Uterus (tissue), 2 donors: ENCODE data around the gene FANCD2.

Source experiments
- POLR2A ChIP-seq, 2 donors: fragments of 450-650 bp; IDR thresholded peaks; one replicate each; pipeline ENCODE4 v1.6.1; 2016; ENCODE audit warnings: antibody characterized with exemption in 2 of 2, mild to moderate bottlenecking in 1 of 2, moderate library complexity in 1 of 2
- TF ChIP-seq, protein P1 (sequence below), 4 experiments: fragments of 200-600 bp in 2 of 4; fragments of 450-650 bp in 2 of 4; sonication (generic) in 2 of 4; IDR thresholded peaks; one replicate each; pipeline ENCODE4 v1.5.1; 2016 to 2019; ENCODE audit warnings: antibody characterized with exemption in 4 of 4, mild to moderate bottlenecking in 2 of 4, moderate library complexity in 1 of 4

DNA sequence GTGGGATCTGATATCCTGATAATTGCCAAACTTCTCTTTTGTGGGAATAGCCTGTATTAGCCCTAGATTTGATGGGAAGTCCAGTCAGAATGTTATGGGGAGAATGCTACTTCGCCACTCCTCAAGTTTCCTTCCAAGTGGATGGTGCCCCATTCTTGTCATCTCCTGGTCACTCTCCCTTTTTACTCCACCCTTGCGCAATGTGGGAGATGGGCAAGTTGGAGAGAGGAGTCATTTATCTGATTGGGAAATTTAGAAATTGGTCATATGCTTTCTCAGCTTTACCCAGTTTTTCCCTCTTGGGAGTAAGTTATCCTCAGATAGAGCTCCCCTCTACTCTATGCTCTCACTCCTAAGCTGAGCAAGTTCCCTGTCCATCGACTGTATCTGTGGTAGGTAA lies 67.4 kb downstream of the FANCD2 start:
- TF ChIP-seq POLR2A (IDR thresholded peaks at IDR 0.05), result no peak
- TF ChIP-seq, protein P1, sequence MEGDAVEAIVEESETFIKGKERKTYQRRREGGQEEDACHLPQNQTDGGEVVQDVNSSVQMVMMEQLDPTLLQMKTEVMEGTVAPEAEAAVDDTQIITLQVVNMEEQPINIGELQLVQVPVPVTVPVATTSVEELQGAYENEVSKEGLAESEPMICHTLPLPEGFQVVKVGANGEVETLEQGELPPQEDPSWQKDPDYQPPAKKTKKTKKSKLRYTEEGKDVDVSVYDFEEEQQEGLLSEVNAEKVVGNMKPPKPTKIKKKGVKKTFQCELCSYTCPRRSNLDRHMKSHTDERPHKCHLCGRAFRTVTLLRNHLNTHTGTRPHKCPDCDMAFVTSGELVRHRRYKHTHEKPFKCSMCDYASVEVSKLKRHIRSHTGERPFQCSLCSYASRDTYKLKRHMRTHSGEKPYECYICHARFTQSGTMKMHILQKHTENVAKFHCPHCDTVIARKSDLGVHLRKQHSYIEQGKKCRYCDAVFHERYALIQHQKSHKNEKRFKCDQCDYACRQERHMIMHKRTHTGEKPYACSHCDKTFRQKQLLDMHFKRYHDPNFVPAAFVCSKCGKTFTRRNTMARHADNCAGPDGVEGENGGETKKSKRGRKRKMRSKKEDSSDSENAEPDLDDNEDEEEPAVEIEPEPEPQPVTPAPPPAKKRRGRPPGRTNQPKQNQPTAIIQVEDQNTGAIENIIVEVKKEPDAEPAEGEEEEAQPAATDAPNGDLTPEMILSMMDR (IDR thresholded peaks at IDR 0.05), result no peak
